Hepatocyte (in vitro differentiated cells): ENCODE data around the gene TRIM44. TPM values are rescaled to one million over a fixed set of nuclear protein-coding genes. Genes with fewer than 3 reads are reported as not detected.

Experiments
- DNase-seq: peaks from one replicate; pipeline ENCODE4 v3.0.0-alpha.2; 2016; ENCODE audit warnings: low spot score
- H2AFZ ChIP-seq: fragments of 200-600 bp; sonication (generic); 2 replicates; pipeline ENCODE4 v1.6.0; 2016; ENCODE audit warnings: antibody characterized with exemption, mild to moderate bottlenecking
- H3K27ac ChIP-seq: fragments of 200-600 bp; sonication (generic); 2 replicates; pipeline ENCODE4 v1.5.1; 2016; ENCODE audit warnings: mild to moderate bottlenecking
- H3K27me3 ChIP-seq: fragments of 200-600 bp; sonication (generic); 2 replicates; pipeline ENCODE4 v1.6.1; 2016
- H3K36me3 ChIP-seq: fragments of 200-600 bp; sonication (generic); replicated peaks from 2 replicates; pipeline ENCODE4 v1.5.1; 2016; ENCODE audit warnings: low read depth; ENCODE audit not compliant: insufficient read depth
- H3K4me1 ChIP-seq: fragments of 200-600 bp; sonication (generic); 2 replicates; pipeline ENCODE4 v1.5.1; 2016; ENCODE audit warnings: mild to moderate bottlenecking, moderate library complexity; ENCODE audit not compliant: insufficient read depth
- H3K4me2 ChIP-seq: fragments of 200-600 bp; sonication (generic); 2 replicates; pipeline ENCODE4 v1.6.0; 2016
- H3K4me3 ChIP-seq: fragments of 200-600 bp; sonication (generic); 2 replicates; pipeline ENCODE4 v1.5.1; 2016; ENCODE audit warnings: mild to moderate bottlenecking
- H3K79me2 ChIP-seq: fragments of 200-600 bp; sonication (generic); 2 replicates; pipeline ENCODE4 v1.6.0; 2017; ENCODE audit warnings: mild to moderate bottlenecking
- H3K9me2 ChIP-seq: fragments of 200-600 bp; sonication (generic); replicated peaks from 2 replicates; pipeline ENCODE4 v1.6.0; 2017; ENCODE audit warnings: mild to moderate bottlenecking; ENCODE audit not compliant: insufficient read depth
- H3K9me3 ChIP-seq: fragments of 200-600 bp; sonication (generic); 2 replicates; pipeline ENCODE4 v1.5.1; 2016; ENCODE audit warnings: low read depth, mild to moderate bottlenecking
- H4K20me1 ChIP-seq: fragments of 200-600 bp; sonication (generic); 2 replicates; pipeline ENCODE4 v1.6.0; 2016; ENCODE audit warnings: mild to moderate bottlenecking; ENCODE audit not compliant: insufficient read depth, poor library complexity, severe bottlenecking
- EZH2 ChIP-seq: fragments of 200-600 bp; sonication (generic); IDR thresholded peaks from 2 replicates; pipeline ENCODE4 v1.6.1; 2016; ENCODE audit warnings: antibody characterized with exemption, mild to moderate bottlenecking, borderline replicate concordance
- EZH2phosphoT487 ChIP-seq: fragments of 200-600 bp; sonication (generic); IDR thresholded peaks from one replicate; pipeline ENCODE4 v1.6.1; 2018; ENCODE audit warnings: antibody characterized with exemption, mild to moderate bottlenecking, low read depth, moderate library complexity; ENCODE audit not compliant: unreplicated experiment, severe bottlenecking
- WGBS: methylation state at CpG from one replicate; pipeline ENCODE4 v1.1.6; 2016; ENCODE audit warnings: low lambda C conversion rate; ENCODE audit errors: missing lambda C conversion rate; 5-methylcytosine and 5-hydroxymethylcytosine counted together
- polyA plus RNA-seq: library from polyadenylated mRNA; unstranded; fragments of >200 nt; fragmentation: Nextera tagmentation; extraction: Ambion mirVana; gene quantifications from 2 replicates; pipeline ENCODE4 v1.2.1, GENCODE V29; 2016
- total RNA-seq: library from RNA; depleted of rRNA; stranded (reverse); fragments of >200 nt; gene quantifications from 2 replicates; pipeline ENCODE4 v1.2.3, GENCODE V29; 2014
- TF ChIP-seq, protein P1 (sequence below): fragments of 200-600 bp; sonication (generic); IDR thresholded peaks from 2 replicates; pipeline ENCODE4 v1.5.1; 2016; ENCODE audit warnings: antibody characterized with exemption, mild to moderate bottlenecking; ENCODE audit not compliant: poor library complexity

The TRIM44 gene
- total and polyA plus RNA-seq, 2 experiments from 2014 or later: 20.8 to 43.2 TPM

GRCh38 chr11:35794850-35795249 lies 132.3 kb downstream of the TRIM44 start:
- DNase-seq: no peak
- WGBS: 91% methylated on average over 3 of the region's 3 CpGs

DNA sequence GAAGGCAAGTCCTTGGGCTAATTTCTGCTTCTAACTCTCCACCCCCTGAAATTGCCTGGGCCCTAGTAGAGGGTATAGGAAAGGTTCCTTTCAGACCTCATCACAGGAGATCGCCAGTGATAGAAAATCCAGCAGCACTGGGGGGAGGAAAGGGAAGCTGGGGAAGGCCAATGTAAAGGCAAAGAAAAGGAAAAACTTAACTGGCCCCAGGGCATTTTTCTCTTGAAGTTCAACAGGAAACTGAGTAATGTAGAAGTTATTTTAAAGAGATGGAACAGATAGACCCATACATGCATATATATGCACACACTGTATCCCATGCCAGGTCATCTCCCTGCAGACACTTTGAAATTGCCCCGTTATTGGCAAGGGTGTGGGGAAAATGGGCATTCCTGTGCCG lies 134.0 kb downstream of the TRIM44 start:
- no peak overlapping the region for H3K4me2 ChIP-seq
- WGBS: 65% methylated on average over 3 of the region's 3 CpGs
- H3K36me3 ChIP-seq: no peaks in the 10 kb centered on the region

More at GRCh38 chr11:35794850-35795249, 132.3 kb downstream of the TRIM44 start:
- Histone ChIP-seq H3K36me3 (no peaks in the 10 kb centered on the region), H3K4me2 (no peak overlapping the region), H3K27ac (no peak overlapping the region), H3K79me2 (peaks cover 14% of the 10 kb centered on the region), H3K4me1 (no peaks in the 10 kb centered on the region), H2AFZ (no peak overlapping the region), H3K27me3 (no peaks in the 10 kb centered on the region), H3K4me3 (no peak overlapping the region), H3K9me3 (no peaks in the 10 kb centered on the region), H4K20me1 (peaks cover 6% of the 10 kb centered on the region), H3K9me2 (no peaks in the 10 kb centered on the region)
- no peak for TF ChIP-seq EZH2phosphoT487
- TF ChIP-seq, protein P1, sequence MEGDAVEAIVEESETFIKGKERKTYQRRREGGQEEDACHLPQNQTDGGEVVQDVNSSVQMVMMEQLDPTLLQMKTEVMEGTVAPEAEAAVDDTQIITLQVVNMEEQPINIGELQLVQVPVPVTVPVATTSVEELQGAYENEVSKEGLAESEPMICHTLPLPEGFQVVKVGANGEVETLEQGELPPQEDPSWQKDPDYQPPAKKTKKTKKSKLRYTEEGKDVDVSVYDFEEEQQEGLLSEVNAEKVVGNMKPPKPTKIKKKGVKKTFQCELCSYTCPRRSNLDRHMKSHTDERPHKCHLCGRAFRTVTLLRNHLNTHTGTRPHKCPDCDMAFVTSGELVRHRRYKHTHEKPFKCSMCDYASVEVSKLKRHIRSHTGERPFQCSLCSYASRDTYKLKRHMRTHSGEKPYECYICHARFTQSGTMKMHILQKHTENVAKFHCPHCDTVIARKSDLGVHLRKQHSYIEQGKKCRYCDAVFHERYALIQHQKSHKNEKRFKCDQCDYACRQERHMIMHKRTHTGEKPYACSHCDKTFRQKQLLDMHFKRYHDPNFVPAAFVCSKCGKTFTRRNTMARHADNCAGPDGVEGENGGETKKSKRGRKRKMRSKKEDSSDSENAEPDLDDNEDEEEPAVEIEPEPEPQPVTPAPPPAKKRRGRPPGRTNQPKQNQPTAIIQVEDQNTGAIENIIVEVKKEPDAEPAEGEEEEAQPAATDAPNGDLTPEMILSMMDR: no peak
- TF ChIP-seq EZH2: no peak

GRCh38 chr11:35798423-35798822 lies 135.8 kb downstream of the TRIM44 start:
- H3K4me2 ChIP-seq: no peak overlapping the region

More for the DNA sequence above, 134.0 kb downstream of the TRIM44 start:
- H3K27me3 ChIP-seq: no peaks in the 10 kb centered on the region
- no peaks in the 10 kb centered on the region for H3K9me3 ChIP-seq
- H2AFZ ChIP-seq: no peak overlapping the region
- no peaks in the 10 kb centered on the region for H3K9me2 ChIP-seq
- TF ChIP-seq EZH2 (no peak), EZH2phosphoT487 (no peak)
- TF ChIP-seq, protein P1: no peak
- H3K4me3 ChIP-seq: no peak overlapping the region
- no peak for DNase-seq
- peaks cover 2% of the 10 kb centered on the region for H4K20me1 ChIP-seq
- peaks cover 7% of the 10 kb centered on the region for H3K79me2 ChIP-seq
- no peak overlapping the region for H3K27ac ChIP-seq
- no peaks in the 10 kb centered on the region for H3K4me1 ChIP-seq

More at GRCh38 chr11:35798423-35798822, 135.8 kb downstream of the TRIM44 start:
- Histone ChIP-seq H3K36me3 (no peaks in the 10 kb centered on the region), H3K9me3 (no peaks in the 10 kb centered on the region), H3K79me2 (peaks cover 4% of the 10 kb centered on the region), H3K27ac (no peak overlapping the region), H3K4me1 (no peaks in the 10 kb centered on the region), H3K27me3 (no peaks in the 10 kb centered on the region), H2AFZ (no peak overlapping the region), H3K4me3 (no peak overlapping the region), H3K9me2 (no peaks in the 10 kb centered on the region), H4K20me1 (no peaks in the 10 kb centered on the region)
- TF ChIP-seq, protein P1: no peak
- TF ChIP-seq EZH2 (no peak), EZH2phosphoT487 (no peak)
- no peak for DNase-seq
